OCI-LY1 (cell line): ENCODE data around the gene BCL2.

Experiments used
- EZH2 ChIP-seq: fragments of 200-600 bp; sonication (generic), shearing (Covaris generic); IDR thresholded peaks from 2 replicates; pipeline ENCODE4 v1.8.0; 2017; ENCODE audit warnings: borderline replicate concordance, mixed run types, mild to moderate bottlenecking, antibody characterized with exemption, low read length, moderate library complexity, mixed read lengths
- TF ChIP-seq, protein P1 (sequence below): fragments of 200-600 bp; sonication (generic), shearing (Covaris generic); IDR thresholded peaks from 2 replicates; pipeline ENCODE4 v1.5.1; 2017; ENCODE audit warnings: mild to moderate bottlenecking, antibody characterized with exemption, low read length, moderate library complexity, mixed read lengths

- TF ChIP-seq, protein P1, sequence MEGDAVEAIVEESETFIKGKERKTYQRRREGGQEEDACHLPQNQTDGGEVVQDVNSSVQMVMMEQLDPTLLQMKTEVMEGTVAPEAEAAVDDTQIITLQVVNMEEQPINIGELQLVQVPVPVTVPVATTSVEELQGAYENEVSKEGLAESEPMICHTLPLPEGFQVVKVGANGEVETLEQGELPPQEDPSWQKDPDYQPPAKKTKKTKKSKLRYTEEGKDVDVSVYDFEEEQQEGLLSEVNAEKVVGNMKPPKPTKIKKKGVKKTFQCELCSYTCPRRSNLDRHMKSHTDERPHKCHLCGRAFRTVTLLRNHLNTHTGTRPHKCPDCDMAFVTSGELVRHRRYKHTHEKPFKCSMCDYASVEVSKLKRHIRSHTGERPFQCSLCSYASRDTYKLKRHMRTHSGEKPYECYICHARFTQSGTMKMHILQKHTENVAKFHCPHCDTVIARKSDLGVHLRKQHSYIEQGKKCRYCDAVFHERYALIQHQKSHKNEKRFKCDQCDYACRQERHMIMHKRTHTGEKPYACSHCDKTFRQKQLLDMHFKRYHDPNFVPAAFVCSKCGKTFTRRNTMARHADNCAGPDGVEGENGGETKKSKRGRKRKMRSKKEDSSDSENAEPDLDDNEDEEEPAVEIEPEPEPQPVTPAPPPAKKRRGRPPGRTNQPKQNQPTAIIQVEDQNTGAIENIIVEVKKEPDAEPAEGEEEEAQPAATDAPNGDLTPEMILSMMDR, result no peak
- no peak for TF ChIP-seq EZH2
Measured at GRCh38 chr18:63146828-63147409, 172.7 kb downstream of the BCL2 start.
